GM18873 (cell line): ENCODE measurements around the gene RNF114.
"Not testable (repeated sequence)": the region's sequence is repeated elsewhere in the genome, so short reads cannot be mapped to it uniquely, and the experiment has no call there.

Source experiments
- ATAC-seq: cut with Tn5 transposase; IDR thresholded peaks from one replicate; pipeline ENCODE4 v1.9.1; 2021; ENCODE audit warnings: mild to moderate bottlenecking, moderate library complexity, moderate number of reproducible peaks; ENCODE audit not compliant: unreplicated experiment, low FRiP score

RNF114 gene

GRCh38 chr20:49957089-49957938, 21.1 kb downstream of the RNF114 start:
- ATAC-seq = not testable (repeated sequence)

- no peak for ATAC-seq
These were observed 25.2 kb downstream of the RNF114 start for GRCh38 chr20:49961413-49961812.

- no peak for ATAC-seq
These were observed 29.0 kb downstream of the RNF114 start for GRCh38 chr20:49964964-49965780.

GRCh38 chr20:49965781-49966305, 29.6 kb downstream of the RNF114 start:
- no peak for ATAC-seq

GRCh38 chr20:49966861-49967260, 30.7 kb downstream of the RNF114 start:
- ATAC-seq = no peak

GRCh38 chr20:49969234-49969633, 33.0 kb downstream of the RNF114 start:
- no peak for ATAC-seq

- ATAC-seq = no peak
These were observed 33.7 kb downstream of the RNF114 start for GRCh38 chr20:49969946-49970345.

- no peak for ATAC-seq
These were observed 34.3 kb downstream of the RNF114 start for GRCh38 chr20:49970498-49970897.

GRCh38 chr20:49973981-49974380, 37.8 kb downstream of the RNF114 start:
- no peak for ATAC-seq

GRCh38 chr20:49976542-49976941, 40.3 kb downstream of the RNF114 start:
- ATAC-seq = no peak

GRCh38 chr20:49977740-49978139, 41.5 kb downstream of the RNF114 start:
- ATAC-seq = not testable (repeated sequence)

GRCh38 chr20:49978685-49979029, 42.5 kb downstream of the RNF114 start:
- ATAC-seq = no peak

- ATAC-seq = no peak
These were observed 43.0 kb downstream of the RNF114 start for GRCh38 chr20:49979030-49979832.

GRCh38 chr20:49980140-49981008, 44.2 kb downstream of the RNF114 start:
- no peak for ATAC-seq

GRCh38 chr20:49981218-49982071, 45.2 kb downstream of the RNF114 start:
- ATAC-seq = no peak

- no peak for ATAC-seq
These were observed 45.8 kb downstream of the RNF114 start for GRCh38 chr20:49982072-49982345.

- ATAC-seq = peak; percentile 51
These were observed 46.3 kb downstream of the RNF114 start, which contains the start of gene SNAI1 for GRCh38 chr20:49982346-49983122. SNAI1 (plus strand) TSS chr20:49982980; CDS start chr20:49983060, 80 bp downstream.
